ENCODE data around the gene PAX1. TPM values are rescaled to one million over a fixed set of nuclear protein-coding genes. Genes with fewer than 3 reads are reported as not detected.
A peak's percentile ranks its signal among the peaks of the same experiment; 100 is the strongest.

Gene PAX1
- total RNA-seq, 1 donor: under 0.01 TPM

DNA sequence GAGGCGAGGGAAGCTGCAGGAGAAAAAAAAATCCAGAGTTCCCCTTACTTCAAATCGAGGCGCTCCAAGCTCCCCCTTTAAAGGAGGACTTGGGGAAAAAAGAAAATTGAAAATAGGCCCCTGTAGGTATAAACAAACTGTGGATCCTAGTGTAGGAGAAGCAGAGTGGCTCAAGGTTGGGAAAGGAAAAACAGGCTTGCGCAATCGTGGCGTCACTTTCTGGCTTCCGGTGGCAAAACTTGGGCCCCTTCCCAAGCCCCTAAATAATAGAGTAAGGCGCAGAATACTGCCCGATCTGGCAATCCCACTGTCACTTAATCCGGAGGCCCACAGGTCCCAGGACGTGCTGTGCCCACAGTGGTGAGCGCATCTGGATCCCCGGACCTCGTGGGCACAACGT lies 8.0 kb downstream of the PAX1 start:
- Histone ChIP-seq H3K4me1 (ENCODE audit: insufficient read depth, low read length) (no peaks in the 10 kb centered on the region), H2AFZ (ENCODE audit: low read length) (no peak overlapping the region), H3K79me2 (ENCODE audit: insufficient read depth, low read length) (no peaks in the 10 kb centered on the region), H3K36me3 (ENCODE audit: insufficient read depth, low read length) (no peaks in the 10 kb centered on the region), H3K4me3 (ENCODE audit: insufficient read depth, low read length) (no peak overlapping the region), H3K27me3 (ENCODE audit: insufficient read depth, low read length) (peaks cover 9% of the 10 kb centered on the region), H3K27ac (ENCODE audit: low read depth, low read length) (no peak overlapping the region), H4K20me1 (ENCODE audit: insufficient read depth, low read length) (no peaks in the 10 kb centered on the region), H3K4me2 (ENCODE audit: insufficient read depth, low read length) (no peak overlapping the region), H3K9me3 (ENCODE audit: low read depth, low read length) (no peaks in the 10 kb centered on the region)
- no peak for TF ChIP-seq CTCF (IDR thresholded peaks at IDR 0.05; ENCODE audit: extremely low read depth, low read depth, low read length)
- no peak for DNase-seq (ENCODE audit: insufficient read length, low spot score, missing footprints)

GRCh38 chr20:21713901-21714296 lies 8.4 kb downstream of the PAX1 start:
- Histone ChIP-seq H3K9me3 (ENCODE audit: low read depth, low read length) (no peaks in the 10 kb centered on the region), H3K79me2 (ENCODE audit: insufficient read depth, low read length) (no peaks in the 10 kb centered on the region), H4K20me1 (ENCODE audit: insufficient read depth, low read length) (no peaks in the 10 kb centered on the region), H3K36me3 (ENCODE audit: insufficient read depth, low read length) (no peaks in the 10 kb centered on the region), H3K4me1 (ENCODE audit: insufficient read depth, low read length) (no peaks in the 10 kb centered on the region), H3K4me3 (ENCODE audit: insufficient read depth, low read length) (no peak overlapping the region), H3K27me3 (ENCODE audit: insufficient read depth, low read length) (peaks cover 6% of the 10 kb centered on the region), H3K27ac (ENCODE audit: low read depth, low read length) (no peak overlapping the region), H2AFZ (ENCODE audit: low read length) (no peak overlapping the region), H3K4me2 (ENCODE audit: insufficient read depth, low read length) (no peak overlapping the region)
- no peak for TF ChIP-seq CTCF (IDR thresholded peaks at IDR 0.05; ENCODE audit: extremely low read depth, low read depth, low read length)
- peak; percentile 68 for DNase-seq (ENCODE audit: insufficient read length, low spot score, missing footprints)

GRCh38 chr20:21714297-21715192 lies 9.1 kb downstream of the PAX1 start:
- Histone ChIP-seq H3K36me3 (ENCODE audit: insufficient read depth, low read length) (no peaks in the 10 kb centered on the region), H2AFZ (ENCODE audit: low read length) (no peak overlapping the region), H3K79me2 (ENCODE audit: insufficient read depth, low read length) (no peaks in the 10 kb centered on the region), H3K27ac (ENCODE audit: low read depth, low read length) (no peak overlapping the region), H4K20me1 (ENCODE audit: insufficient read depth, low read length) (no peaks in the 10 kb centered on the region), H3K4me1 (ENCODE audit: insufficient read depth, low read length) (no peaks in the 10 kb centered on the region), H3K4me3 (ENCODE audit: insufficient read depth, low read length) (no peak overlapping the region), H3K27me3 (ENCODE audit: insufficient read depth, low read length) (peaks cover 3% of the 10 kb centered on the region), H3K4me2 (ENCODE audit: insufficient read depth, low read length) (no peak overlapping the region), H3K9me3 (ENCODE audit: low read depth, low read length) (no peaks in the 10 kb centered on the region)
- no peak for DNase-seq (ENCODE audit: insufficient read length, low spot score, missing footprints)
- no peak for TF ChIP-seq CTCF (IDR thresholded peaks at IDR 0.05; ENCODE audit: extremely low read depth, low read depth, low read length)

DNA sequence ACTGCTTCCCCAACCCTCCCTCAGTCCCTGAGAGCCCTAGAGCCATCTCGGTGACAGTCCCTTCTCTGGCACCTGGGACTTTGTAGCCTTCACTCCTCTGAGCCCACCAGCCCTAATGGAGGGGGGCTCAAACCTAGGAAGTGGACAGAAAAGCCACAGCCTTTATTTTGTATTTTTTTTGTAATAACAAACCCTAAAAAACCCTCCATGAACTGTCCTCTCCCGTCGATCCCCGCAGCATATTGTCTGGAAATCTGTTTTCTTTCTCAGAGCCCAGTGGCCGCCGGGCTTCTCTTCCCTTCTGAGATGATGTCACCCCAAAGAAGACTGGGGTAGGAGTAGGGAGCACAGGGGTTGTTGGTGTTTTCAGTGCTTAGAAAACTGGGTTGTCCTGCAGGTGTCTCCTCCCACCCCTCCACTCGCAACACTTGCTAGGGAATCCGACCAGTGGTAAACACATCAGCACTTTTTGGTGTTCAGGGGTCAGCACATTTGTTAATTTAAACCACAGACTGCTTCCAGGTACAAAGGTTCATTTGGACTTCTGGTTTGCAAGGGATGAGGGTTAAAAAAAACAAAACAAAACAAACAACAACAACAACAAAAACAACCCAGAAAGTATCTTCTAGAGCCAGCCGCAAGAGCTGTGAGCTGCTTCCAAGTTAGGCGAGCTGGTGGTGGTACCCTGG lies 9.9 kb downstream of the PAX1 start:
- H4K20me1 ChIP-seq (ENCODE audit: insufficient read depth, low read length): no peaks in the 10 kb centered on the region
- no peaks in the 10 kb centered on the region for H3K9me3 ChIP-seq (ENCODE audit: low read depth, low read length)
- H3K4me1 ChIP-seq (ENCODE audit: insufficient read depth, low read length): no peaks in the 10 kb centered on the region
- TF ChIP-seq CTCF (IDR thresholded peaks at IDR 0.05; ENCODE audit: extremely low read depth, low read depth, low read length): no peak
- peaks cover 3% of the 10 kb centered on the region for H3K27me3 ChIP-seq (ENCODE audit: insufficient read depth, low read length)
- H3K79me2 ChIP-seq (ENCODE audit: insufficient read depth, low read length): no peaks in the 10 kb centered on the region
- H3K36me3 ChIP-seq (ENCODE audit: insufficient read depth, low read length): no peaks in the 10 kb centered on the region
- no peak overlapping the region for H3K4me3 ChIP-seq (ENCODE audit: insufficient read depth, low read length)
- H3K4me2 ChIP-seq (ENCODE audit: insufficient read depth, low read length): no peak overlapping the region
- DNase-seq (ENCODE audit: insufficient read length, low spot score, missing footprints): peak; percentile 79
- H3K27ac ChIP-seq (ENCODE audit: low read depth, low read length): no peak overlapping the region
- H2AFZ ChIP-seq (ENCODE audit: low read length): no peak overlapping the region
